ENCODE data around the gene IFT57.
"Not testable (repeated sequence)": the region's sequence is repeated elsewhere in the genome, so short reads cannot be mapped to it uniquely, and the experiment has no call there.

IFT57 gene

DNA sequence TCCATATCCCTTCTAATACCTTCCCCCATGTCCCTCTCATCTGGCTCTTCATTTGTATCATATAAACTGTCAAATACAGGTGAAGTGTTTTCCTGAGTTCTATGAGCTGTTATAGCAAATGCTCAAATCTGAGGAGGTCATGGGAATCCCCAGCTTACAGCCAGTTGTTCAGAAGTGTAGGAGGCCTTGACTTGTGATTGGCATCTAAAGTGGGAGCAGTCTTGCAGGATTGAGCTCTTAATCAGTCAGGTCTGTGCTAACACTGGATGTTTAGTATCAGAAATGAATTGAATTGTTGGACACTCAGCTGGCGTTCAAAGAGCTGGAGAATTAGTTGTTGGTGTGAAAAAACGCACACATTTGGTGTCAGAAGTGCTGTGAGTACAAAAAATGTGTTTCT lies 65.0 kb downstream of the IFT57 start:
- DNase-seq: no peak

DNA sequence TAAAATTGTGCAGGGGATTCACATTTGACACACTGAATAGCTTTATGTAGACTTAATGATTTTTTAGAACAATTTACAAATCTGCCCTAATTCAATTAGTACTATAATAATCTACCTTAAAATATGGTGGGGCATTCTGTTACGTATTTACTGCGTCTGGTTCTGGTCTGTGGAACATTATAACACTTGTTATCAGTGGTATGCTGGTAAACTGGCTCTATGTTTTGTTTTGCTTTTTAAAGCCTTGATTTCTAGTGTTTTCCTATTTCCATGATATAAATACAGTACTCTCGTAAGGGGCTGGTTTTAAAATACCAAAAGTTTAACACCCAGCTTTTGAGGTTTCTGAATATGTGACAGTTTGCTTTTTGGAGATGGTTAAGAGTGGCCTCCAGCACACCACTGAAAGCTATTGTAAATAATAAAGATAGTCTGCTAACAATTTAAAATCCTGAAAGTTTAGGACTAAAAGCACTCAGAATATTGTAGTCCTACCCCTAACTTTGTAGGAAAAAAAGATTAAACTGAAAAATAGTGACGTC lies 65.8 kb downstream of the IFT57 start:
- no peak for DNase-seq

DNA sequence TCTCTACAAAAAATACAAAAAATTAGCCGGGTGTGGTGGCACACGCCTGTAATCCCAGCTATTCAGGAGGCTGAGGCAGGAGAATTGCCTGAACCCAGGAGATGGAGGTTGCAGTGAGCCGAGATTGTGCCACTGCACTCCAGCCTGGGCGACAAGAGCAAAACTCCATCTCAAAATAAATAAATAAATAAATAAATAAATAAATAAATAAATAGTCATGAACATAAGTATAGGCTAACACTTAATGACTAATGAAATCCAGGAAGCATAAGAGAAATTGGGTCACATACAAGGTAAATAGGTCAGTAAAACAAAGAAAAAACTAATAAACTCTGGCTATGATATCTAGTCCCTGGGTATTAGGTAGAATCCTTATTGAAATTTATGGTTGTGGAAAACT lies 66.6 kb downstream of the IFT57 start:
- not testable (repeated sequence) for DNase-seq

DNA sequence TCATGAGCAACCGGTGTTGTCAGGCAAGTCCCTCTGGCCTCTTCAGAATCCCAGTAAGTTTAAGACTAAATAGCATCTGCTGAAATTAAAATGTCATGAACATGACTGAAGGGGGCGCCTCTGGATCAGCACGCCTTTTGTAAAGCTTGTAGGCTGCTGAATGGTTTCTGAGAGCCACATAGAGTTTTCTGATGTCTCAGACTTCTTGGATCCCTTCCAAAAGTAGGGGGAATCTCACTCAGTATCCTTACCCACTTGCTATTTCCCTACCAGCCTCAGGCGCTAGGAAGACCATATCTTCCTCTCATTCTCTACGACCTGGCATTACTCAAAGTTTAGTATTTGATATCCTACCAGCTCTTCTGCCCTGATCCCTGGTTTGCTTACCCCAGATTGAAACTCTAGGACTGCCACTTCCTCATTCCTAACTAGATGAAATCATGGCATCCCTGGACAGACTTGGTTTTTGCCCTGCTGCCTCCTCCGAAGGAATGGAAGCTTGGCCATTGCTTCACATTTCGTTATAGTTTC lies 68.7 kb downstream of the IFT57 start:
- peak; percentile 40 to 44 for DNase-seq

DNA sequence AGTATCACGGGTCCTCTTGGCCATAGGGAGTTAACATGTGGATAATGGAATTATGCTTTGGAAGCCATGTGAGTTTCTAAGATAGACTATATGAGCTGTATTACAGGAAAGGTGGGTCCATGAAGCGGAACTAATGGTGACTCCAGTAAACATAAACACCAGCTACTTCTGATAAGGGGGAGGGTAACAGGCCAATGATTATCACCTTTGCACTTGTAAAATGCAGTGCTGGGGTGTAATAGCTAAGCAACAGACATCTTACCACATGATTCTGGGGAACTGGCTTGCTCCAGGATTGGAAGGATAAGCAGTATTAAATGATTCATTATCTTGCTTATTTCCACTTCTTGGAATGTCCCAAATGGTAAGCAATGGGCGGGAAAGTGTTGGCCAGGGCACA lies 70.0 kb downstream of the IFT57 start:
- DNase-seq: no peak

DNA sequence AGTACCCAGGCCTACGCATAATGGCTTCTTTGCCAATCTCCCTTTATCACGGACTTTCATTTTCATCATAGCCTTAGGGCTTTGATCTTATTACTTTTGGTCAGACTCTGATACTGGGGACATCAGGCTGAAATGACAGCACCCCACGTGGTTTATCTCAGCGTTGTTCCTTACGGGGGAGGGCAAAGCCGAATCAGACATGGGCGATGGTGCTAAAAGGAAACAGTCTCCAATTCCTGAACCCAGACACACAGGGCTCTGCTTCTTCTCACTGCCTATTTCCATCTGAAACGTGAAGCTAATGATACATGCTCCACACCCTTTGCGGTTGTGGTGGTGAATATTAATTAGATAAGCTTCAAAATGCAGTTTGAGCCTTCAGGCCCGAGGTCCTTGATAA lies 72.0 kb downstream of the IFT57 start:
- no peak for DNase-seq

DNA sequence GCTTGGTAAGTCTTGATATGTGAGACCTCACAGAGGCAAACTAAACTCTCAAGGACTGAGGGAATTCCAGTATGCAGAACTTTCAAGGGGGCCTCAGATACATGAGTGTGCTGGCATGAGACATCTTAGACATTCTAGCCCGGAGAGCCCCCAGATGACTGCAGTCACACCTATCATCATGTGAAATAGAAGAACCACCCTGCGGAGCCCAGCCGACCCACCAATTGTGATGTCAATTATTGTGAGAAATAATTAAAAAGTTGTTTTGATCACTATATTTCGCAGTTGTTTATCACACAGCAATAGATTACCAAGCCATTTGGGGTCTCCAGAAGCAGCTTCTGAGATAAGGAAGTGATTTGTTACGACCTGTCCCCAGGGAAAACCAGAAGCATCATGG lies 76.1 kb downstream of the IFT57 start:
- no peak for DNase-seq

DNA sequence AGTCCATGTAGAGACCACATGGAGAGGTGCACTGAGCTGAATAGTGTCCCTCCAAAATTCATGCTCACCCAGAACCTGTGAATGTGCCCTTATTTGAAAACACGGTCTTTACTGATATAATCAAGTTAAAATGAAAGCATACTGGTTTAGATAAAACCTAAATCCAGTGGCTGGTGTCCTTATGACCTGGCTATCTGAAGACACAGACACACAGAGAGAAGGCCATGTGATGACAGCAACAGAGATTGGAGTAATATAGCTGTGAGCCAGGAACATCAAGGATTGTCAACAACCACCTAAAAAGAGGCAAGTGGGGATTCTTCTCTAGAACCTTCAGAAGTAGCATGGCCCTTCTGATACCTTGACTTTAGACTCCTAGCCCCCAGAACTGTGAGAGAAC lies 76.6 kb downstream of the IFT57 start:
- DNase-seq: no peak

DNA sequence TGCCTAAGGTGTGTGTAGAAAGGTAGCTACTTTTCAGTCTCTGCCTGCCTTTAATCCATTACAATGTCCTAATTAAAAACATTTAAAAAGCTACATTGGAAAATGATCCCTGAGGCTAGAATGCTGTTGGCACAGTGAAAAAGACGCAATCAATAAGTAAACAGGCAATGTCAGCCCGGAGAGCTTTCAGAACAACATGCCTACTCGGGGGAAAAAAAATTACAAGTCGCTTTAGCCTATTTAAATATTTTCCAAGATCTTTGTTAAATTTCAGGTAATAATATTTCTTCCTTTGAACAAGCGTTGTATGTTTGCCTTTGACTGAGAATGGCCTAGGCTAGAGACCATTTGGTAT lies 84.8 kb downstream of the IFT57 start:
- no peak for DNase-seq

DNA sequence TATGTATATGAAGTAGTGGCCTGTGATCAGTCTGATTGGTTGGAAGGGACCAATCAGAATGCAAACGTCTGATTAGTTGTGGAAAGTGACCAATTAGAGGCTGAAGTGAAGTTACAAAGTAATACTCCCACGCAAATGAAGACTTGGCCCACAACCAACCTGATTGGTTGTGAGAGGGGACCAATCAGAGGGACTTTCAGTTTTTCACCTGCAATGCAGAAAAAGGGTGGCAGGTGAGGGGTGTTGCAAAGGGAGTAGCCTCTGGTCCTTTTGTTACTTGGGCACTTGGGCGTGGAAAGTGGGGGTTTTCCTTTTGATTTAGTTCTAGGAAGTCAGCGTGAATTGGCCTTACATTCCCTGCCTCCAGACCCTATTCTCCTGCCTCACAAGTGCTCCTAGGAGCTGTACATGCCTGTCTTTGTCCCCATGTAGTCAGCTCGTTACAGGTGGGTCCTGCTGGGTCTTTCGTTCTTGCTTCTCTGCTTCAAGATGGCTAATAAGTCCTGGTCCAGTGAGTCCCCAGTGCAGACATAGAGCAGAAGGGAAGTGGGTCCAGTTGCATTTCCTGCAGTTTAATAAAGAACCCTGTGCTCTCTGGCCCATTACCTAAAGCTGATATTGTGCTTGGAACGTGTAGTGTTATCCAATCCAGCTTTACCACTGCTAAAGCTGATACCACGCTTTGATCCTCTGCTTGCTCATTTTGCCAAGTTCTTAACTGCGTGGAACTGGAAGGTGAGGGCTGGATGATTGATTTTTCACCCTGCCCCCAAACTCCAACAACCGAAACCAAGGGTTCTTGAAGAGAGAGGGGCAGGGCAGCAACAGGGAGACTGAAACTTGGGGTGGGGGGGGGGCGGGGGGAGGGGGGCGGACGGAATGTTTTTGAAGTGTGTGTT lies 85.4 kb downstream of the IFT57 start:
- DNase-seq: no peak

DNA sequence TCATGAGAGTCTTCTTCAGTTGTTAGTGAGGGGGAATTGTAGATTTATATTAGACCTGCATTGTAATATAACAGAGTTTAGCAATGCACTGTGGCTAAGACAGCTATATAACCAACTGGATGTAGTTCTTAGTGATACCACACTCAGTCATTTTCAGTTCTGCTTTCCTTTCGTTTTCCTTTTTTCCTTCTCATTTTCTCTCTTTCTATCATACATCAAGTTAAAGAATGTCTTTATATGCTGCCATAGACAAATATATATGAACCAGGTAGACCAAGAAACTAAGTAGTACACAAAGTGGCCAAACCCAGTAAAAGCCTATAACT lies 87.7 kb downstream of the IFT57 start:
- DNase-seq: no peak

DNA sequence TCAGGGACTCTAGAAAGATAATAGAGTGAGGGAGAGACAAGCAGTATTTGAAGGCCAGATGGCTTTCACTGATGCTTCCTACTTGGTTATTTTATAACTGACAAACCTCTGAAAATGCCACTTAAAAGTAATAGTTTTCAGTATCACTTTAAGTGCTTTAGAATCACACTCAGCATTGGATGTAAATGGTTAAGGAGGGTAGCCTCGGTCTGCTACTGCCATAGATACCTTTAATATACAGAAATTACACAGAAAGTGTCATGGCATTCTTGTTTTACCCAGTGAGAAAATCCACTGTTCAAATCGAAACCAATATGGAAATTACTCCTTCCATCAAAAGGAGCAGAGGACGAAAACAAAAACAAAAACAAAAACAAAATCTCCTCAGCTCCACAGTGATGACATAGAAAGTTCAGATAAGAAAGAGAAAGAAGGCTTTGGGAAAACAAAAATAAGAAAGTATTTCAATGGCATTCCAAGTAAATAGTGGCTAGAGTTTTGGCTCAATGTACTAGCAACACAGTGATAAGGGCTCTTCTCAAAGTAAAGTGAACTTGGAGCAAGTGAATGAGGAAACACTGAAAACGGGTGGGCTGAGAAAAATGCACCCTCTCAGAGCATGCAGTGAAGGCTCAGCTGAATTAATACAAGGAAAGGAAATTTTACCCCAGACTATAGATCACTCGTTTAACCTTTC lies 88.2 kb downstream of the IFT57 start:
- no peak for DNase-seq

DNA sequence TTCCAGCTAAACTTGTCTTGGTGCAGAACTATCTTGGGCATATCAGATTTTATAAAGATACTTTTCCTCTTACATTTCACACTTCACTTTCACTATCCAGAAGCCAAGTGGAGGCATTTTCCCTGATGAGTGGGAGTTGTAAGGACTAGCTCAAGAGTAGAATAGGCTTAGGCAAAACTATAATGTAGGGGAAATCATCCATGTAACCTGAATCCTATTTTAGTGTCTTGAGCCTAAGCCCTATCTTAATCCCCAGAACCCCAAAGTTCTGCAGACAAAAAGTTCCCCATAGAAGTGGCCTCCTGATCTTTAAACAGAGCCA lies 89.2 kb downstream of the IFT57 start:
- no peak for DNase-seq

DNA sequence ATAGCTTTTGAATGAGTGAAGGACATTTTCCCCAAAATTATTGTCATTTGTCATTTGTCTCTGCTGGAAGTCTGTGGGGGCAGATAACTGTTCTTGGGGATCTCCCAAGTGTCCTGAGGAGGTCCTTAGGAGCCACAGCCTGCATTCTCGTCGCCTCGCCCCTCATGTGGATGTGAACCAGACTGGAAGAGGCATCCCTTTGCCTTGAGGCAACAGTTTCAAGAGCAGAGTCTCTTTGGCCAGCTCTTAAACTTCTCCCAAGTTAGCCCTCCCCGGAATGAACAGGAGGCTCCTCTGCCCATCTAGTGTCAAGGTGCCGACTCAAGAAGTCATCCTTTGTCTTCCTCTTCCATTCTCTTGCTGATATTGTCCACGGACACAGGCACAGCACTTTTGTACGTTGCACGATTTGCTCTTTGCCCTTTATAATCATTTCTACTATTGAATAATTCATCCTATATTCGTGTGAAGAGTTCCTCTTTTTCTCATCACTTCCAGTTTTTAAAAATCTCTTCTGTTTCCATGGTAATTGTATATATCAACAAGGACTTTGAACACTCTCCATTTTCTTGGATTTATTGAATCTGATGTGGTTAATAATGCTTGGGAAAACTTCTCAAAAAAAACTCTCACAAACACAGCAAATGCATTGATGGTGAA lies 90.6 kb downstream of the IFT57 start:
- no peak for DNase-seq

DNA sequence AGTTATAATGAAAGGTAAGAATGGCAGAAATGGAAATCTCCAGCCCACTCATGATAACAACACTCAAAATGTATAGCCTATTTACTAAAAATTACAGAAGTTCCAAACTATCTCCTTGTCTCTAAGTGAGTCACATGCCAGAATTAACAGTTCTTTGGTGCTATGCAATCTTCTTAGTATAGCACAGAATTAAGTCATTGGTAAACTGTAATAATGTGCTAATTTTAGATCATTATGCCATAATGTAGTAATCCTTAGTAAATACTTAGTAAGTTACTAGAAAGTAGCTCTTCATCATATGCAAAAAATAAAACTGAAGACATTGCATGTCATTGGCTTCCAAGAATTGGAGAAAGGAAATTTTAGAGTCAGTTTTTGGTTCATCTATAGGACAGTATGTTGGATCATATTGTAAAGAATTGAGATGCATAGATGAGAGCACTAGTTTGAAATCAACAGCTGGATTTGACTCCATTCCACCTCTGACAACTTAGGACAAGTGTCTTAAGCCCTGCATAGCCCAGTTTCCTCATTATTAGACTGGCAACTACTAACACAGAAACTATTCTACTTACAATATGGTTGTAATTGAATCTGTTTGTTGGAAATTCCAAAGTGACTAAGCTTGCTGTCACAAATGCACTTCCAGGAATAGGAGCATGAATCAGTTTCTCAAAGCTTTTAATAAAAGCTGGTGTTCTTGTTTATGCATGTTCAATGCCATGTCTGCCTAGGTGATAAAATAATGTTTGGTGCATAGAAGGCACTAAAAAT lies 91.3 kb downstream of the IFT57 start:
- no peak for DNase-seq

DNA sequence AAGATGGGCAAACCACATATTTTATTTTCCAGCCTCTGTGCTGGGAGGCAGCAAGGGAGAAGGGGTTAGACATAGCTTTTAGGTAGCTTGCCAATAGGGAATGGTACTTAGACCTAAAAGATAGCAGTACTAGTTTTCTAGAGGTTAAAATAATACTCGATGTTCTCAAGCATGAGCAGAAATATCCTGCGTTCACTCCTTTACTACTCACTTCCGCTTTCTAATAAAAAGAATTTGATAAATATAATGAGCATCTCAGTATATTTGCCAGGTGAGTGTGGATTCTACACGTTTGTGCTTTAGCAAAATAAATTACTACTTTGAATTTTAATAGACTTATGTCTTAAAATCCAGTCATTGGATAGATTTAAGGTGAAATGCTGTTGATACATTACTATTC lies 92.0 kb downstream of the IFT57 start:
- DNase-seq: no peak

DNA sequence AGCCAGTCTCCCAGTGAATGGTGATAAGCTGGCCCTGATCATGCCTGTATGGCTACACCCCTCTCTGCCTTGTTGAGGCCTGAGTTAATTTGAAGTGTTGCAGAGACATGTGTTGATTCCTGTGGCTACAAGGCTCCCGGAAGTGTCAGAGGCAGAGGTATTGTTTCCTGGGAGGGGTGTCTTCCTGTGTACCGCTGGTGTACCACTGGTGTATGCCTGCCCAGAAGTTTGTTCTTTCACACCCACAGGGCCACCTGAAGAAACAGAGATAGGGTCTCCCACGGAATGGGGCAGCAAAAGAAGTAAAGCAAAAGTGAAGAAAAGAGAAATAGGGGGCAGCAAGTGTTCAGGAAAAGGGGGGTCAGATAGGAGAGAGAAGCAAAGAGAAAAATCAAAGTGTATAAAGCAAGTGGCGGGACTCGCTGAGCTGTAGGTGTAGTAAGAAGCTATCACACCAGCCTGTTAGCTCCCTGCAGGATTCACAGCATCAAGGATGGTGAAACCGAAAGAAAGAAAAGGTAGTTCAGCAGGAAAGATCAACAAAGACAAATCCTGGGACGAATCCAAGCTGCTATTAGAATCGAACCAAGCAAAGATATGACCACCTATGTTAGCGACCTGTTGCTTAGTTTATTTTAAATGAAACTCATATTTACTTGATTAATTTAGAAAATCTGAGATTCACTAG lies 94.8 kb downstream of the IFT57 start:
- peak; percentile 58 to 63 for DNase-seq

DNA sequence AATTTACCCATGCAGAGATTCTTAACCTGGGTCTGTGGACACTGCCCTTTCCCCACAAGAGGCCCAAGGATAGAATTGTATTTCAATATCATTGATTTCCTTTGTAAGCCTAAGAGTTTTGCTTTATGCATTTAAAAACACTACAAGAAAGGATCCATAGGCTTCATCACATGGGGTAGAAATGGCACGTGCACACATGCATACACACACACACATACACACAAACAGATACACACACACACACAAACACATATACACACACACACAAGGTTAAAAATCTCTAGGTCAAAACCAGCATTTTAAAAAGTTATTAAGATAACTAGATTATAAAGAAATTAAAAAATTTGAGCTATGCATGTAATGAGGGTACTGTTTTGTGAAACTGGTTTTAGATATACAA lies 95.9 kb downstream of the IFT57 start:
- DNase-seq: no peak

DNA sequence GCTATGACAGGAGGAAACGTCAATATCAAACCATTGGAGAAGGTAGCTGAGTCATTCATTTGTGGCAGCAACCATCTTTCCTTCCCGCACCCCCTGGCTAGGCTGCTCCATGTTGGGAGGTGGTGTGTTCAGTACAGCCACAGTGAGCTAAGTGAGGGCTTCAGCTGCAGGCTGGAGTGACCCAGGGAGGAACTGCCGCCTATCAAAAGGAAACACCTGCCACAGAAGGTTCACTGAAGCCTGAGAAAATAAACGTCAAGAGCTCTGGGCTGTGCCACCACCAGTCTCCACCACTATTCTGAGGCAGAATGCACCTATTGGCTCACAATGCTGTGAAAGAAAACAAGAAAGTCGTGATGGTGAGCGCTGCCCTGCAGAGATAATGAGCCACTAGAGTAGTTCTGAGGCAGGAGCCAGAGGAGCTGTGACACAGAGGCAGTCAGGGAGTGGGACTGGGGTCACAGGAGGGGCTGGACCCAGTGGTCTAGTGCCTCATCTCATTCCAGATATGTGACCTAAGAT lies 96.6 kb downstream of the IFT57 start:
- DNase-seq: peak; percentile 58 to 64

DNA sequence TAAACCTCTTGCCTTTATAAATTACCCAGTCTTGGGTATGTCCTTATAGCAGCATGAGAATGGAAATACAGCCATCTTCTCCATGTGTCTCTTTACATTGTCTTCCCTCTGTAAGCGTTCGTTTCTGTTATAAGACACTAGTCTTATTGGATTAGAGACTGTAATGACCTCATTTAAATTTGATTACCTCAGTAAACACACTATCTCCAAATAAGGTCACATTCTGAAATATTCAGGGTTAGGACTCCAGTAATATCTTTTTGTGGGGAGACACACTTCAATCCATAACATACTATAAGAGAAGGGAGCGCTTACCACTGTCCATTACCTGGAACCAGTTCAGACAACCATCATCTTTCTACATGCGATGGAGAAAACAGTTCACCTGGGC lies 97.1 kb downstream of the IFT57 start:
- DNase-seq: no peak

DNA sequence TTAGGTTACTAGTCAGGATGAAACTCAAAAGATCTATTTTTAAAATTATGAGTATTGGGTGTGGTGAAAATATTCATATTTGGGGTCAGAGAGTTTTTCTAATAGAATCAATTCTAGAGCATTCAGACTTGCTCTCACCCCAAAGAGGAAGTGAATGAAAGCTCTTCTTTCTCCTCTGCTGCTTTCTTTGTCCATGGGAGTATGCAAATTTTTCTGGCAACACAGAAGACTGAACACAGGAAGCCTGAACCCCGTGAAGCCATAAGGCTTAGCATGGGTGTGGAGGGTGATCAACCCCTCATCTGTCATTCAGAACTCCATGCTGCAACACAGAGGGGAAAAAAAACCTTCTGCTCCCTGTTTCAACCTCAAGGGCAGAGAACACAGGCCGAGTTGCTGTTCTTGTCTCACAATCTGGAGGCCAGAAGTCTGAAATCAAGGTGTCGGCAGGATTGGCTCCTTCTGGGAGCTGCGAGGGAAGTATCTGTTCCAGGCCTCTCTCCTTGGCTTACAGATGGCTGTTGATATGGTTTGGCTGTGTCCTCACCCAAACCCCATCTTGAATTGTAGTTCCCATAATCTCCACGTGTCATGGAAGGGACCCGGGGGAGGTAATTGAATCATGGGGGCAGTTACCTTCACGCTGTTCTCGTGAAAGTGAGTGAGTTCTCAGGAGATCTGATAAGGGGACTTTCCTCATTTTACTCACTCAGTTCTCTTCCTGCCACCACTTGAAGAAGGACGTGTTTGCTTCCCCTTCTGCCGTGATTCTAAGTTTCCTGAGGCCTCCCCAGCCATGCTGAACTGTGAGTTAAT lies 97.7 kb downstream of the IFT57 start:
- DNase-seq: peak; percentile 70 to 77
